GM18870 (cell line): Measurements from ENCODE around the gene MCF2L2.

Experiments
- ATAC-seq: cut with Tn5 transposase; IDR thresholded peaks from one replicate; pipeline ENCODE4 v1.9.1; 2021; ENCODE audit warnings: moderate library complexity; ENCODE audit not compliant: unreplicated experiment

MCF2L2 gene

GRCh38 chr3:183401678-183402077 lies 26.7 kb downstream of the MCF2L2 start:
- no peak for ATAC-seq

- ATAC-seq = no peak
Observed at GRCh38 chr3:183400352-183400751, 28.1 kb downstream of the MCF2L2 start.

GRCh38 chr3:183396662-183397391 lies 31.6 kb downstream of the MCF2L2 start:
- ATAC-seq = no peak

GRCh38 chr3:183394150-183394549 lies 34.3 kb downstream of the MCF2L2 start:
- no peak for ATAC-seq

- no peak for ATAC-seq
Observed at GRCh38 chr3:183393625-183394024, 34.8 kb downstream of the MCF2L2 start.

- ATAC-seq = no peak
Observed at GRCh38 chr3:183392186-183393034, 36.0 kb downstream of the MCF2L2 start.

GRCh38 chr3:183391460-183391859 lies 37.0 kb downstream of the MCF2L2 start:
- ATAC-seq = no peak

- no peak for ATAC-seq
Observed at GRCh38 chr3:183390844-183391243, 37.6 kb downstream of the MCF2L2 start.

GRCh38 chr3:183388213-183388895 lies 40.1 kb downstream of the MCF2L2 start:
- ATAC-seq = no peak

- no peak for ATAC-seq
Observed at GRCh38 chr3:183387797-183388196, 40.6 kb downstream of the MCF2L2 start.

GRCh38 chr3:183386651-183387050 lies 41.8 kb downstream of the MCF2L2 start:
- no peak for ATAC-seq

- ATAC-seq = no peak
Observed at GRCh38 chr3:183385698-183386613, 42.5 kb downstream of the MCF2L2 start.

GRCh38 chr3:183381673-183382072 lies 46.7 kb downstream of the MCF2L2 start:
- ATAC-seq = no peak

- no peak for ATAC-seq
Observed at GRCh38 chr3:183381179-183381578, 47.2 kb downstream of the MCF2L2 start.

GRCh38 chr3:183378951-183379350 lies 49.5 kb downstream of the MCF2L2 start:
- no peak for ATAC-seq

- no peak for ATAC-seq
Observed at GRCh38 chr3:183378545-183378944, 49.9 kb downstream of the MCF2L2 start.

GRCh38 chr3:183378008-183378407 lies 50.4 kb downstream of the MCF2L2 start:
- no peak for ATAC-seq

GRCh38 chr3:183377307-183377959 lies 51.0 kb downstream of the MCF2L2 start:
- ATAC-seq = no peak

GRCh38 chr3:183375787-183376186 lies 52.6 kb downstream of the MCF2L2 start:
- no peak for ATAC-seq

- no peak for ATAC-seq
Observed at GRCh38 chr3:183375337-183375736, 53.1 kb downstream of the MCF2L2 start.
